Thyroid gland (tissue), 4 donors: ENCODE measurements around the gene LAMA2. TPM values are rescaled to one million over a fixed set of nuclear protein-coding genes. Genes with fewer than 3 reads are reported as not detected.

Experiments used
- DNase-seq, 2 donors: peaks; one replicate each; pipeline ENCODE4 v3.0.0-alpha.2; 2019
- H3K27ac ChIP-seq, 3 donors: fragments of 200-600 bp; sonication (generic); 1 replicate in 2 of 3; 2 replicates in 1 of 3; pipeline ENCODE4 v1.5.1; 2016 to 2019; ENCODE audit warnings: mild to moderate bottlenecking in 1 of 3, moderate library complexity in 1 of 3
- H3K27me3 ChIP-seq: fragments of 200-600 bp; sonication (generic); one replicate; pipeline ENCODE4 v1.5.1; 2019
- H3K36me3 ChIP-seq, 2 donors: fragments of 200-600 bp; sonication (generic); one replicate each; pipeline ENCODE4 v1.5.1; 2016 to 2019
- H3K4me1 ChIP-seq, 2 donors: fragments of 200-600 bp; sonication (generic); one replicate each; pipeline ENCODE4 v1.5.1; 2017 to 2019
- H3K4me3 ChIP-seq, 3 donors: fragments of 200-600 bp; sonication (generic); replicated peaks in 1 of 3; 1 replicate in 2 of 3; 2 replicates in 1 of 3; pipeline ENCODE4 v1.5.1; 2016; ENCODE audit warnings: mild to moderate bottlenecking in 1 of 3
- H3K9me3 ChIP-seq: fragments of 200-600 bp; sonication (generic); one replicate; pipeline ENCODE4 v1.5.1; 2017
- POLR2A ChIP-seq, 2 donors: fragments of 450-650 bp; IDR thresholded peaks; one replicate each; pipeline ENCODE4 v1.6.1; 2017; ENCODE audit warnings: antibody characterized with exemption in 2 of 2, mild to moderate bottlenecking in 2 of 2, moderate library complexity in 1 of 2
- WGBS, 2 donors: methylation state at CpG; one replicate each; pipeline ENCODE4 v1.1.5; 2017; 5-methylcytosine and 5-hydroxymethylcytosine counted together
- intact Hi-C: fragments of 100-400 bp; cut with DNase I; formaldehyde crosslinking; loops from one replicate; pipeline ENCODE4 v1.15.1; 2023
- total RNA-seq, 4 donors: library from RNA; depleted of rRNA; stranded (reverse); fragments of >200 nt; gene quantifications; one replicate each; pipeline ENCODE4 v1.2.3, GENCODE V29; 2016
- TF ChIP-seq, protein P1 (sequence below), 6 experiments: fragments of 200-600 bp in 3 of 6; fragments of 450-650 bp in 3 of 6; sonication (generic) in 3 of 6; IDR thresholded peaks; one replicate each; pipeline ENCODE4 v1.5.1; 2016 to 2019; ENCODE audit warnings: antibody characterized with exemption in 6 of 6, mild to moderate bottlenecking in 2 of 6, inconsistent platforms in 1 of 6, moderate library complexity in 1 of 6

The LAMA2 gene
- total RNA-seq, 4 donors from 2014 or later, result 41.4 to 117 (median 78.9) TPM

DNA sequence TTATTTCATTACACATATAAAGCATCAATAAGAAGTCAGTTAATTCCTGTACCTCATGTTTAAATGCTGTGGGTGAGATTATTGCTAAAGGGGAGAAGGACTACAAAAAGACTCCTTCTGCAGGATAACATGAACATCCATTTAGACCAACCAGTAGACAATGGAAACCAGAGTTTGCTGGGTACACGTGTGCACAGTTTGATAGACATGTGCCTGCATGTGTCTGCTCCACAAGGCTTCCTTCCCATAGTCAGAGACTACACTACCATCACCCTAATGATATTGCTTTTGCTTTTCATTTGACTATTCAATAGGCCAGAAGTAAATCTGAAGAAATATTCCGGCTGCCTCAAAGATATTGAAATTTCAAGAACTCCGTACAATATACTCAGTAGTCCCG, 595.4 kb downstream of the LAMA2 start:
- H3K36me3 ChIP-seq, result no peaks in the 10 kb centered on the region
- H3K27me3 ChIP-seq, result no peaks in the 10 kb centered on the region
- H3K4me3 ChIP-seq, result no peak overlapping the region
- TF ChIP-seq, protein P1, sequence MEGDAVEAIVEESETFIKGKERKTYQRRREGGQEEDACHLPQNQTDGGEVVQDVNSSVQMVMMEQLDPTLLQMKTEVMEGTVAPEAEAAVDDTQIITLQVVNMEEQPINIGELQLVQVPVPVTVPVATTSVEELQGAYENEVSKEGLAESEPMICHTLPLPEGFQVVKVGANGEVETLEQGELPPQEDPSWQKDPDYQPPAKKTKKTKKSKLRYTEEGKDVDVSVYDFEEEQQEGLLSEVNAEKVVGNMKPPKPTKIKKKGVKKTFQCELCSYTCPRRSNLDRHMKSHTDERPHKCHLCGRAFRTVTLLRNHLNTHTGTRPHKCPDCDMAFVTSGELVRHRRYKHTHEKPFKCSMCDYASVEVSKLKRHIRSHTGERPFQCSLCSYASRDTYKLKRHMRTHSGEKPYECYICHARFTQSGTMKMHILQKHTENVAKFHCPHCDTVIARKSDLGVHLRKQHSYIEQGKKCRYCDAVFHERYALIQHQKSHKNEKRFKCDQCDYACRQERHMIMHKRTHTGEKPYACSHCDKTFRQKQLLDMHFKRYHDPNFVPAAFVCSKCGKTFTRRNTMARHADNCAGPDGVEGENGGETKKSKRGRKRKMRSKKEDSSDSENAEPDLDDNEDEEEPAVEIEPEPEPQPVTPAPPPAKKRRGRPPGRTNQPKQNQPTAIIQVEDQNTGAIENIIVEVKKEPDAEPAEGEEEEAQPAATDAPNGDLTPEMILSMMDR (IDR thresholded peaks at IDR 0.05), result no peak
- no peak for TF ChIP-seq POLR2A (IDR thresholded peaks at IDR 0.05)
- H3K9me3 ChIP-seq, result no peaks in the 10 kb centered on the region
- no peak for DNase-seq
- no peaks in the 10 kb centered on the region for H3K4me1 ChIP-seq
- intact Hi-C loops, result no loop called here
- H3K27ac ChIP-seq, result no peak overlapping the region
- 91 to 94% methylated on average over 4 of the region's 4 CpGs for WGBS, 2 donors

DNA sequence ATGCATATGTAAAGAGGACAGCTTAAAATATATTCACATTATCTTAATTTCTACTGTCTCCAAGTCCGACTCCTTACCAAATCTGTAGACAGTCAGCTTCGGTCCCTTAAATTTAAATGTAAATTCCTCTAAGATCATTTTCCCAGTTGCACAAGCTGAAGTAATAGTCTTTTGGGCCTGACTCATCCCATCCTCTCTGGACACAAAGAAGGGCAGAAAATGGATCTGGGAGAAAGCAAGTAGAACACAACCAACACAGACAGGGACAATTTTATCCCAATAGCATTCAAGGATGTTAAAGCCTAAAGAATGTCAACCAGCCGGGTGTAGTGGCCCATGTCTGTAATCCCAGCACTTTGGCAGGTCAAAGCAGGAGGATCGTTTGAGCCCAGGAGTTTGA, 598.8 kb downstream of the LAMA2 start:
- DNase-seq, result no peak
- TF ChIP-seq POLR2A (IDR thresholded peaks at IDR 0.05), result no peak
- TF ChIP-seq, protein P1 (IDR thresholded peaks at IDR 0.05), result no peak
- no peak overlapping the region for H3K4me3 ChIP-seq
- no peaks in the 10 kb centered on the region for H3K27me3 ChIP-seq
- no peaks in the 10 kb centered on the region for H3K36me3 ChIP-seq
- no peaks in the 10 kb centered on the region for H3K9me3 ChIP-seq
- no peak overlapping the region for H3K27ac ChIP-seq
- intact Hi-C loops, result no loop called here
- WGBS, 2 donors, result 85 to 86% methylated on average over 4 of the region's 4 CpGs
- H3K4me1 ChIP-seq, result no peaks in the 10 kb centered on the region

DNA sequence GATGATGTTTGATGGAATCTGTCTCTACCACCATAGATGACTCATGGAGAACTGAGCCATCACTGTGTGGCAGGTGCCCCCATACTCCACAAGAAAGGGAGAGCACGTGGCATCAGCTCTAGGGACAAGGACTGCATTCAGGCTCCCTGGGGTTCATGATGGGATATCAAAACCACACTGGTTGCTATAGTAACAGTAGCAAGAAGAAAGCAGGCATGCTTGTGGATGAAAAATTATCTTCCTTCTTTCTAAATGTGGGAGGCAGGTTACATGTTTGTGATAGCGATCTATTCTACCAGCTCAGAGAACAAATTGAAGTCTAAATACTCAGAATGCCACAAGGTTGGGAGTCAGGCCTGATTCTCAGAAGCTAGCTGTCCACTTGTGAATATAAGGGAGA, 602.8 kb downstream of the LAMA2 start:
- no peak for DNase-seq
- Histone ChIP-seq H3K27me3 (no peaks in the 10 kb centered on the region), H3K9me3 (no peaks in the 10 kb centered on the region), H3K4me3 (no peak overlapping the region), H3K36me3 (no peaks in the 10 kb centered on the region), H3K27ac (no peak overlapping the region), H3K4me1 (peaks cover 0 to 9% of the 10 kb centered on the region in 2 donors)
- no peak for TF ChIP-seq POLR2A (IDR thresholded peaks at IDR 0.05)
- TF ChIP-seq, protein P1 (IDR thresholded peaks at IDR 0.05), result no peak
- intact Hi-C loops, result no loop called here
- 90 to 95% methylated on average over 2 of the region's 2 CpGs for WGBS, 2 donors

DNA sequence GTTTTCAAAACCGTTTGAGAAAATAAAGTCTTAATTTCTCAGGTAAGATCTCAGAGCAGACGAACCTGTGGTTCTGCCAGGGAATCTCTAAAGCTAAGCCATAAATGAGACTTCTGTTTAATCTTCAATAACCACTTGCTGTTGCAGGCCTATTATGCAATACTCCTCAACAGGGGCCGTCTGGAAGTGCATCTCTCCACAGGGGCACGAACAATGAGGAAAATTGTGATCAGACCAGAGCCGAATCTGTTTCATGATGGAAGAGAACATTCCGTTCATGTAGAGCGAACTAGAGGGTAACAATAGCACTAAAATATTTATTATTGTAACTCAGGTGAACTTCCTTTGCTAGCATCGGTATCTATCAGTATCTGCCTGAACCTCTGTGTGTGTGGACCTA, 603.4 kb downstream of the LAMA2 start:
- H3K36me3 ChIP-seq, result no peaks in the 10 kb centered on the region
- no peak for DNase-seq
- no peaks in the 10 kb centered on the region for H3K27me3 ChIP-seq
- intact Hi-C loops, result no loop called here
- H3K4me1 ChIP-seq, result peaks cover 0 to 9% of the 10 kb centered on the region in 2 donors
- H3K9me3 ChIP-seq, result no peaks in the 10 kb centered on the region
- TF ChIP-seq, protein P1 (IDR thresholded peaks at IDR 0.05), result no peak
- no peak for TF ChIP-seq POLR2A (IDR thresholded peaks at IDR 0.05)
- no peak overlapping the region for H3K4me3 ChIP-seq
- no peak overlapping the region for H3K27ac ChIP-seq
- whole genome bisulfite sequencing, 2 donors, result 72 to 74% methylated on average over 8 of the region's 8 CpGs

DNA sequence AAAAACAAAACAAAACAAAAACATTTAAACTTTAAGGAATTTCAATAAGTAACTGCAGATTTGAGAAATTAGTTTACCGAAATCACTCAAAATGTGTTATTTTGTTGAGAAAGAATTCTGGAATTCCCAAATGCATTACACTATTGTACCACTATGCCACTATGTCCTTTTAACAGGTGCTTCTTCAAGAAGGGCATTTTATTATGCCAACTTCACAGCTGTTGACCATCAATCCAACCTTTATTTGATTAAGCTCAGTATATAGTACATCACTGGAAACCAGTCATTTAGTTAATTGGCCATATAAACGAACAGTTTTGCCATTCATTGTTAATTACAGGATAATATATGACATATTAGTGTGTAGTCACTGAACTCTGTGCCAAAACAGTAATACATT, 605.4 kb downstream of the LAMA2 start:
- Histone ChIP-seq H3K9me3 (no peaks in the 10 kb centered on the region), H3K4me3 (no peak overlapping the region), H3K4me1 (peaks cover 0 to 9% of the 10 kb centered on the region in 2 donors), H3K27me3 (no peaks in the 10 kb centered on the region), H3K27ac (no peak overlapping the region), H3K36me3 (no peaks in the 10 kb centered on the region)
- TF ChIP-seq POLR2A (IDR thresholded peaks at IDR 0.05), result no peak
- TF ChIP-seq, protein P1 (IDR thresholded peaks at IDR 0.05), result no peak
- 49 to 74% methylated on average over 2 of the region's 2 CpGs for WGBS, 2 donors
- intact Hi-C loops, result no loop called here
- DNase-seq, result no peak
